Right cardiac atrium (tissue), 5 donors: Measurements from ENCODE around the gene APP. TPM values are rescaled to one million over a fixed set of nuclear protein-coding genes. Genes with fewer than 3 reads are reported as not detected.
"Not testable (repeated sequence)": the region's sequence is repeated elsewhere in the genome, so short reads cannot be mapped to it uniquely, and the experiment has no call there.

ENCODE experiments used
- ATAC-seq, 2 donors: fragments of 200-7000 bp; cut with Tn5 transposase; one replicate each; pipeline versions ENCODE4 v1.8.0 to v1.9.1; 2020; ENCODE audit warnings: moderate library complexity in 2 of 2, mild to moderate bottlenecking in 1 of 2
- DNase-seq, 3 donors: peaks; one replicate each; pipeline ENCODE4 v3.0.0-alpha.2; 2020
- H3K27ac ChIP-seq: one replicate; pipeline ENCODE4 v1.5.1; 2013; ENCODE audit warnings: mild to moderate bottlenecking, low read length, control low read depth, moderate library complexity
- H3K27me3 ChIP-seq: one replicate; pipeline ENCODE4 v1.6.1; 2013; ENCODE audit not compliant: control insufficient read depth, insufficient read depth
- H3K4me1 ChIP-seq: one replicate; pipeline ENCODE4 v1.6.1; 2013; ENCODE audit warnings: low read length; ENCODE audit not compliant: control insufficient read depth, insufficient read depth
- H3K4me3 ChIP-seq: one replicate; pipeline ENCODE4 v1.5.1; 2013; ENCODE audit warnings: low read length, control low read depth
- H3K9me3 ChIP-seq: one replicate; pipeline ENCODE4 v1.6.1; 2013; ENCODE audit warnings: low read length; ENCODE audit not compliant: control insufficient read depth
- WGBS: extraction: QIAGEN DNeasy Blood & Tissue Kit; methylation state at CpG from one replicate; pipeline ENCODE4 v1.1.7; 2013; 5-methylcytosine and 5-hydroxymethylcytosine counted together
- intact Hi-C, 4 donors: fragments of 100-400 bp; cut with DNase I; formaldehyde crosslinking; loops; one replicate each; pipeline versions ENCODE4 v1.11.0 to v1.14.0; 2022 to 2023
- polyA plus RNA-seq: library from polyadenylated mRNA; stranded (reverse); fragments of 200-250 nt; gene quantifications from one replicate; pipeline ENCODE4 v1.2.3, GENCODE V29; 2013
- total RNA-seq, 4 donors: library from RNA; stranded (reverse); fragmentation: NEBNext Ultra II Directional; extraction: Animal tissue kit (Norgen Biotek cat#: 25700); gene quantifications; one replicate each; pipeline ENCODE4 v1.2.1, GENCODE V29; 2021
- donor health status: healthy with polysubstance abuse.
- donor health status: DM: no; HTN: yes; CAD: no.
- donor health status: DM: no; HTN: no; CAD: no.
- donor health status: DM: no; HTN: yes; CAD: no; lungs with severe emphysema.
- donor health status: DM: yes; HTN: yes; CAD: no.

The APP gene
- total and polyA plus RNA-seq, 5 donors, result 277 to 535 (median 448) TPM

DNA sequence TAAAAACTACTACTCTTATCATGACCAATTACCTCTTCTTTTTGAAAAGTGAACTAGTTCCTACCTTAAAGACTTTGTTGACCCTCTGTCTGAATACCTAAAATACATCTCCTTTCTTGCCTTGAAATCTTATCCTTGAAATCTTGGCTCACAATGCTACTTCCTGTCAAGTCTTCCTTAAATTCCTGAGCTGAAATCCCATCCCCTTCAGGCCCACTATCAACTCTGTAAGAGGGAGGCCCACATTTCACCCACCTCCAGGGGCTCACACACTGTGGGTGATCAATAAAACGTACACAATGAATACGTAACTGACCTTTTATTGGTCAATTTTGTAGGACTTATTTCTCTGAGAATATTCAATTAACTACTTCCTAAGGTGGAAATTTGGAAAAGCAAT is 88.0 kb downstream of the APP start:
- H3K4me1 ChIP-seq, result peaks cover under 1% of the 10 kb centered on the region
- DNase-seq (no peak), ATAC-seq (no peak)
- WGBS, result 79% methylated on average over 2 of the region's 2 CpGs
- no peak overlapping the region for H3K27ac ChIP-seq
- H3K4me3 ChIP-seq, result no peak overlapping the region
- H3K9me3 ChIP-seq, result no peaks in the 10 kb centered on the region
- no peaks in the 10 kb centered on the region for H3K27me3 ChIP-seq
- intact Hi-C loops, result no loop called here

DNA sequence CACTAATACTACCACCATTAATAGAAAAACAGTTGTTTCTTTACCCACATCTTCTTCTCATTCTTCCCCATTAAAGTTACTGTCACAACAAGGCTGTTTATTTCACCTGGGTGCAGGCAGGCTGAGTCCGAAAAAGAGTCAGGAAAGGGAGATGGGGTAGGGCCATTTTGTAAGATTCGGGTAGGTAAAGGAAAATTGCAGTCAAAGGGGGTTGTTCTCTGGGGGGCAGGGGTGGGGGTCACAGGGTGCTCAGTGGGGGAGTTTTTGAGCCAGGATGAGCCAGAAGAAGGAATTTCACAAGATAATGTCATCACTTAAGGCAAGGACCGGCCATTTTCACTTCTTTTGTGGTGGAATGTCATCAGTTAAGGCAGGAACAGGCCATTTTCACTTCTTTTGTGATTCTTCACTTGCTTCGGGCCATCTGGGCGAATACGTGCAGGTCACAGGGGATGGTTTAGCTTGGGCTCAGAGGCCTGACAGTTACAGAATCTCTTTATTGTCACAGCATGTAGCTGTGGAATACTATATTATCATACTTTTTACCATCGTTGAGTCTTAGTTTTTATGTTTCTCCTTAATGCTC is 89.3 kb downstream of the APP start:
- H3K27me3 ChIP-seq, ATAC-seq, H3K9me3 ChIP-seq, intact Hi-C loops, H3K4me3 ChIP-seq, H3K27ac ChIP-seq, H3K4me1 ChIP-seq, DNase-seq: not testable (repeated sequence)
- WGBS, result 87% methylated on average over 7 of the region's 7 CpGs

DNA sequence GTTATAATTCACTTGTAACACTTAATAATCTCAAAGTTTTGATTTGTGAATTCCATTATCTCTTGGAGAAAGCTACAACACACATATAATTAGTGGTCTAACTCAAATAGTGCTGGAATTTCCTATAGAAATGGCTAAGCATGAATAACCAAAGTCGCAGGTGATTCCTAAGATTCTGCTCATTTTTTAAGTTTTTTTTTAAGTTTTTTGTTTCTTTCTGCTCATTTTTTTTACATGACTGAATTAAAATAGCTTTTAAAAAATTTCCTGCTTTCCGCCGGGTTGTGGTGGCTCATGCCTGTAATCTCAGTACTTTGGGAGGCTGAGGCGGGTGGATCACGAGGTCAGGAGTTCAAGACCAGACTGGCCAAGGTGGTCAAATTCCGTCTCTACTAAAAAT is 90.4 kb downstream of the APP start:
- Histone ChIP-seq H3K27me3 (no peaks in the 10 kb centered on the region), H3K27ac (no peak overlapping the region), H3K9me3 (no peaks in the 10 kb centered on the region), H3K4me1 (peaks cover 2% of the 10 kb centered on the region), H3K4me3 (no peak overlapping the region)
- intact Hi-C loops, result no loop called here
- ATAC-seq (no peak), DNase-seq (no peak)
- 97% methylated on average over 6 of the region's 6 CpGs for WGBS

DNA sequence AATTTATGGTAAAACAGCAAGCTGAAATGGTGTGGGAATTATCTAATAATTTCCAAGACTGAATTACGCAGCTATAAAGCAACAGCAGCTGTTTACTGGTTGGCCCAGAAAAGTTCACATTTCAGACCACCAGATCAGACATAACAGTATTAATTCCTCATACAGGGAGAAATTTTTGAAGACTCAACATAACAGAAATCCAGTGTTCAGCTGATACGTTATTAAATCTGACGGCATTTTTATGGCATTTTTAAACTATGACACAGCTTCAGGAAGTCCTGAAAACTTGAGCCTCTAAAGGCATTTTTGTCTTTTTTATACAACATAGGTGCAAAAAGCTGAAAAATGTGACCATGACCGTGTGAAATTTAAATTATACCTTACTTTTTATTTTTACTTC is 91.2 kb downstream of the APP start:
- Histone ChIP-seq H3K4me1 (peaks cover 2% of the 10 kb centered on the region), H3K4me3 (no peak overlapping the region), H3K27ac (no peak overlapping the region), H3K27me3 (no peaks in the 10 kb centered on the region), H3K9me3 (no peaks in the 10 kb centered on the region)
- WGBS, result 69% methylated on average over 4 of the region's 4 CpGs
- intact Hi-C loops, result loop anchor here in 1 of 4 donors (10.0 kb wide), 1 partner anchor 85 kb away; no protein-coding TSS in a partner anchor
- DNase-seq (no peak), ATAC-seq (no peak)

DNA sequence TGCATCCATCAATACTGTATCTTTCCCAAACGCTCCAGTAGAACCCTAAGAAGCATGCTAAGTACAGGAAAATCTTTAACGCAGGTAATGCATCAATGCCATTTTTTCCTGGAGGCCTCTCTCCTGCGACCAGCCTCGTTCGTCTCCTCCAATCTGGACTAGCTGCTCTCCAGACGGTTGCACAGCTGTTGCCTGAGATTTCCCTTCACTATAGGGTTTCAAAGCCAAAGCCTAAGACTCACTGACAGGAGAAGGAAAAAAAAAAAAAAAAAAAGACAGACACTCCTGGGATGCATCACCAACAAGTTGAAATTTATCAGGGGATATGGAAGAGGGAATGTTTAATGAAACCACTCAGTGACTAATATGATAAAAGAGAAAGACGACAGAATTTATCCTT is 93.0 kb downstream of the APP start:
- no peaks in the 10 kb centered on the region for H3K9me3 ChIP-seq
- no peaks in the 10 kb centered on the region for H3K27me3 ChIP-seq
- H3K4me3 ChIP-seq, result no peak overlapping the region
- 49% methylated on average over 7 of the region's 7 CpGs for WGBS
- intact Hi-C loops, result loop anchor here in 1 of 4 donors (10.0 kb wide), 1 partner anchor 87 kb away; no protein-coding TSS in a partner anchor
- peaks cover 3% of the 10 kb centered on the region for H3K4me1 ChIP-seq
- DNase-seq (no peak), ATAC-seq (no peak)
- H3K27ac ChIP-seq, result no peak overlapping the region

DNA sequence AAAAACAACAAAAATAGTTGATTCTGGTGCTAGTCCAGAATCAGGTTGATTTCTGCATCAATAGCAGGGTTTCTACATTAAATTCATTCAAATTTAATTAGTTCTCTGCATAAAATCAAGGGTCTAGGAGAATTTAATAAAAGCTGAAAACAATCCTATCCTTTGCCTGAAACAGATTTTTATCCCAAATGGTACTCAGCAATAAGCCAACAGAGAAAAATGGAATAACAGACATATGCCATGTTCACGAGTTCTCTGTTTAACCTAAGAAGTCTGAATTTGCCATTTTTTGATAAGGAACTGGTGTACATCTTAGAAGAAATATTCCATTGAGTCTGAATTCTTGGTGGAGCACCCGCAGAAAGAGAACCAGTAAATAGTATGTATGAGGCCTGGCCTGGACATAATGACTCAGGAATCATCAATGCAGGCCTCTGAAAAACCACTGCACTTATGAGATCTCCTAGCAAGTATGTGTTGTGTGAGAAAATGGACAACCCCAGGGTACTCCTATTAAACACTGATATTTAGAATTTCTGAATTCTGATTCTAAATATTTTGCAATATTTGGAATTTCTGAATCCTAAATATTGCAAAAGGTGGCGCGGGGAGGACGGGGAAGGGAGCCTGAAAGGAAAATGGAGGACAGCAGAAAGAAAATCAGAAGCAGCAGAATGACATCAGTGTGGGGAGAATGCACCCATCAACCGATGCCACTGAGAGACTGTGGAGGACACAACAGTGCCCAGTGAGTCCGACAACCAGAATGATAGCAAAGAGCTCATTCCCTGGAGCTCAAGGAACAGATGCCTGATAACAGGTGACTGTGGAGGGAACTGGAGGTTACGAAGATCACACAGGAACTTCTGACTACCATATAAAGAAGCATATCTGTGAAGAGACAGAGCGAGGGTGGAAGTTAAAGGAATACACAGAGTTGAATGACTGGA is 97.6 kb downstream of the APP start:
- 92% methylated on average over 9 of the region's 9 CpGs for WGBS
- ATAC-seq, result no peak
- no peaks in the 10 kb centered on the region for H3K27me3 ChIP-seq
- H3K4me3 ChIP-seq, result no peak overlapping the region
- intact Hi-C loops, result loop anchor here in 1 of 4 donors (10.0 kb wide), 1 partner anchor 92 kb away; no protein-coding TSS in a partner anchor
- H3K9me3 ChIP-seq, result no peaks in the 10 kb centered on the region
- no peak overlapping the region for H3K27ac ChIP-seq
- no peak for DNase-seq
- H3K4me1 ChIP-seq, result peaks cover 7% of the 10 kb centered on the region

DNA sequence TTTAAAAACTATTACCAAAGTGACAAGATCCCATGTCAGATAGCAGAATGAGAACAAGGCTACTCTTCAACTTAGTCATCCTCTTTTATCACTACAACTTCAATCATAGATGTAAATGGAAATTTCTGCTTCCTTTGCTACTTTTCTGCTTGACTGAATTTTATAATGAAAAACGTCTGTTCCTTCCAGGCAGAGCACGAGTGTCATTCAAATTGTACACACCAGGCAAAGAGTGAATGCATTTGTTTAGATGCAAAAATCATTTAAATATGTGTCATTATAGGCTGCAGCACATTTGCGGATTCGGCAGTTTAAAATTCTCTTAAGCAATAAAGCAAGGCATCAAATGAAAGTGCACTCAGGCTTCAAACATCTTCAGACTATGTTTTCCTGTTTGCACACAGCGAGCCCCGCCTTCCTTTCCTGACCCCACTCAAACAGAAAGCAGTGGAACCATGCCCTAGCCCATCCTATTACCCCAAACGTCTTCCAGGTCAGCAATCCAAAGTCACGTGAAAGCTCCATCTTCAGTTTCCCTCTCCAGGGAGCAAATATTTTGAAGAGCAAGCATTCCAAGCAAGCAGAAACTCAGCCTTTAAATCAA is 99.6 kb downstream of the APP start:
- Histone ChIP-seq H3K27ac (no peak overlapping the region), H3K4me3 (peak overlapping the region; percentile 10), H3K27me3 (no peaks in the 10 kb centered on the region), H3K9me3 (no peaks in the 10 kb centered on the region), H3K4me1 (peaks cover 5% of the 10 kb centered on the region)
- intact Hi-C loops, result loop anchor here in 1 of 4 donors (10.0 kb wide), 1 partner anchor 94 kb away; no protein-coding TSS in a partner anchor
- DNase-seq, result peak in 1 of 3 donors; percentile 45
- 25% methylated on average over 8 of the region's 8 CpGs for WGBS
- peak; percentile 41 to 69 for ATAC-seq

DNA sequence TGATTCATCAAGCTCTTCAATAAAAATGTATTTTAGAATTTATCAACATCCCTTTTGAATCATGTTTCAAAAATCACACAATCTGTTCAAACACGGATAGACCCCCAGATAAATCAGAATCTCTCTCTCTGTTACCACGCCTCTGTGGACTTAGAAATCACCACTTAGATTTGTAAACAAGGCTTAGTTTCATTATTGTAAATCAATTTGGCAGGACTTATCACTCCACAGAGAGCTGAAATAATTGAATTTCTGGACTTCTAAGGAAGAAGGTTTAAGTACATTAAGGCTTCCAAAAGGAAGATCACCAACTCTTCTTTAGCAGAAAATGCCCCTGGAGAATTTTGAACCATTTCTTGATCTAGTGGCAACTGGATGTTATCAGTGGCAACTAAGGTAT is 100.4 kb downstream of the APP start:
- no peak overlapping the region for H3K4me3 ChIP-seq
- ATAC-seq (no peak), DNase-seq (no peak)
- H3K27ac ChIP-seq, result no peak overlapping the region
- intact Hi-C loops, result loop anchor here in 1 of 4 donors (10.0 kb wide), 1 partner anchor 95 kb away; no protein-coding TSS in a partner anchor
- H3K9me3 ChIP-seq, result no peaks in the 10 kb centered on the region
- H3K27me3 ChIP-seq, result no peaks in the 10 kb centered on the region
- H3K4me1 ChIP-seq, result peaks cover 5% of the 10 kb centered on the region
- WGBS, result 80% methylated on average over 2 of the region's 2 CpGs

DNA sequence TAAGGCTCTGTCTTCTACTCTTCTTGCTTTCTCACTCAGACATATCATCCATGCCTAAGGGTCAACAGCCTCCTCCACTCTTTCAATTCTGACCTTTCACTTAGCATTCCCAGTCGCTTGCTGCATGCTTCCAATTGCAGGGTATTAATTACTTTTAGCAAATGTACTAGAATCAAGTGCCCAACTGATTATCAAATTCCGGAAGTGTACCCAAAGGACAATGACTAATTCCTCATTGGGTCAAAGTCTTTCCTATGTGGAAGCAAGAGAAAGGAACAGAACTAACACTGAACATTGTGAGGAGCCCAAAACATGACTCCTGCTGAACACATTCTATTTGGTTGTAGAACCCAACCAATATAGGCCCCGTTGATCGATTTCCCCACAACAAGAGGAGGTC is 101.8 kb downstream of the APP start:
- Histone ChIP-seq H3K27ac (no peak overlapping the region), H3K27me3 (no peaks in the 10 kb centered on the region), H3K4me1 (peaks cover 5% of the 10 kb centered on the region), H3K4me3 (no peak overlapping the region), H3K9me3 (no peaks in the 10 kb centered on the region)
- 63% methylated on average over 4 of the region's 4 CpGs for WGBS
- intact Hi-C loops, result no loop called here
- ATAC-seq (no peak), DNase-seq (no peak)

DNA sequence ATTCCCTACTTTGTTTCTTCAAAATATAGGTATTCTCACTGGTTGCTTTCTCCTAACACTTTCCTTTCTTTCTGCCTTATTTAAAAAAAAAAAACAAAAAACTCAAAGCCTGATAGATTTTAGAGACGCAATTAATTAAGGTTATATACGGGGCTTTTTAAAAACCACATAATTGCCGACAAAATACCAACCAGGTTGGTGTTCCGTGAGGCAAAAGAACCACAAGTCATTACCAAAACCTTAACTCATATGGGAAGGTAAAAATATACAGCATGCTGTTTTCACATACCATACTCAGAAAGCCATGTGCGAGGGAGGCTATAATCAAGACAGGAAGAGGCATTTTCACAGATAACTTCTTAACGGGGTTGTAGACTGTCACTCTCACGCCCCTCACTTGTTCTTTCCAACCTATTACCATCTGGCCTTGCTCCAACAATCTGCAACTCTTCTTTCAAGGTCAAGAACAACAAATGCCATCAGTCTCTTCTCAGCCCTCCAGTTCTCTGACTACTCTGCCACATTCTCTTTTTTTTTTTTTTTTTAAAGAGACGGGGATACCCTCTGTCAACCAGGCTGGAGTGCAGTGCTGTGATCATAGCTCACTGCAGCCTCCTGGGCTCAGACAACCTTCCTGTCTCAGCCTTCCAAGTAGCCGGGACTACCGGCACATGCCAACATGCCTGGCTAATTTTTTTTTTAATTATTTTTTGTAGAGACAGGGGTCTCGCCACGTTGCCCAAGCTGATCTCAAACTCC is 102.6 kb downstream of the APP start:
- Histone ChIP-seq H3K9me3 (no peaks in the 10 kb centered on the region), H3K4me1 (peaks cover 4% of the 10 kb centered on the region), H3K4me3 (no peak overlapping the region), H3K27me3 (no peaks in the 10 kb centered on the region), H3K27ac (no peak overlapping the region)
- 54% methylated on average over 12 of the region's 12 CpGs for WGBS
- no peak for DNase-seq
- ATAC-seq, result peak; percentile 37 to 40
- intact Hi-C loops, result no loop called here
